ENCODE measurements around the gene NEK1.

GRCh38 chr4:169571435-169571834 lies 40.9 kb downstream of the NEK1 start:
- TF ChIP-seq POLR2A (IDR thresholded peaks at IDR 0.05; ENCODE audit: low read length): no peak
- TF ChIP-seq GATA1 (IDR thresholded peaks at IDR 0.05; ENCODE audit: low read depth, low read length): no peak

All from erythroblast (primary cell).